ENCODE results near the gene COMMD6. TPM values are rescaled to one million over a fixed set of nuclear protein-coding genes. Genes with fewer than 3 reads are reported as not detected.

COMMD6 gene
- total RNA-seq, 4 donors from 2014 or later = 17.0 to 29.4 (median 20.4) TPM

- in situ Hi-C loops (cut with MboI; ENCODE audit: low sequenced_read_pairs in 4 of 4) = no loop called here
- no peak for ATAC-seq
- DNase-seq = no peak
- Histone ChIP-seq H3K9me3 (no peaks in the 10 kb centered on the region), H3K4me3 (no peak overlapping the region), H3K4me1 (peaks cover 26 to 30% of the 10 kb centered on the region in 2 donors), H3K27me3 (no peaks in the 10 kb centered on the region), H3K36me3 (peaks cover 0 to 26% of the 10 kb centered on the region in 2 donors), H3K27ac (no peak overlapping the region)
- intact Hi-C loops (cut with DNase I; ENCODE audit: low total_unique reads) = no loop called here
- TF ChIP-seq POLR2A (IDR thresholded peaks at IDR 0.05) = no peak
- TF ChIP-seq, protein P1, sequence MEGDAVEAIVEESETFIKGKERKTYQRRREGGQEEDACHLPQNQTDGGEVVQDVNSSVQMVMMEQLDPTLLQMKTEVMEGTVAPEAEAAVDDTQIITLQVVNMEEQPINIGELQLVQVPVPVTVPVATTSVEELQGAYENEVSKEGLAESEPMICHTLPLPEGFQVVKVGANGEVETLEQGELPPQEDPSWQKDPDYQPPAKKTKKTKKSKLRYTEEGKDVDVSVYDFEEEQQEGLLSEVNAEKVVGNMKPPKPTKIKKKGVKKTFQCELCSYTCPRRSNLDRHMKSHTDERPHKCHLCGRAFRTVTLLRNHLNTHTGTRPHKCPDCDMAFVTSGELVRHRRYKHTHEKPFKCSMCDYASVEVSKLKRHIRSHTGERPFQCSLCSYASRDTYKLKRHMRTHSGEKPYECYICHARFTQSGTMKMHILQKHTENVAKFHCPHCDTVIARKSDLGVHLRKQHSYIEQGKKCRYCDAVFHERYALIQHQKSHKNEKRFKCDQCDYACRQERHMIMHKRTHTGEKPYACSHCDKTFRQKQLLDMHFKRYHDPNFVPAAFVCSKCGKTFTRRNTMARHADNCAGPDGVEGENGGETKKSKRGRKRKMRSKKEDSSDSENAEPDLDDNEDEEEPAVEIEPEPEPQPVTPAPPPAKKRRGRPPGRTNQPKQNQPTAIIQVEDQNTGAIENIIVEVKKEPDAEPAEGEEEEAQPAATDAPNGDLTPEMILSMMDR (IDR thresholded peaks at IDR 0.05 in 4 of 5, conservative IDR thresholded peaks at IDR 0.05 in 1 of 5) = no peak
Measured at GRCh38 chr13:75556961-75557360, 19.3 kb upstream of the COMMD6 start.

DNA sequence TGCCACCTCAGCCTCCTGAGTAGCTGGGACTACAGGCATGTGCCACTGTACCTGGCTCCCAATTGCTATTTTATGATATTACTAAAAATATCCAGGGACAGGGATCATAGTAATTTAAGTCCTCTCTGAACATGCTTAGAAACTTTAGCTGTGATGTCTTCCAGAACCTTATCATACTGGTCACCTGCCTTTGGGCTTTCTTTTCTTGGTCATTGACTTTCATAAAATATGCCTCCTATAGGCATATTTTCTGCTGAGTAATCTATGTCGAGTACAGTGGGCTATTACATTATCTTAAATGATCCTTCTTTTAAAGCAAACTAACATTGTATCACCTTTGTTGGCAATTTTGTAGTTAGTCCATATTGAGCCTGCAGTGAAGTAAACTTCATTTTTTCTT lies 18.2 kb upstream of the COMMD6 start:
- Histone ChIP-seq H3K36me3 (peaks cover 0 to 22% of the 10 kb centered on the region in 2 donors), H3K27ac (peak overlapping the region; percentile 44 to 71 (median 56)), H3K4me1 (peaks cover 36 to 40% of the 10 kb centered on the region in 2 donors), H3K4me3 (no peak overlapping the region), H3K9me3 (no peaks in the 10 kb centered on the region), H3K27me3 (no peaks in the 10 kb centered on the region)
- in situ Hi-C loops (cut with MboI; ENCODE audit: low sequenced_read_pairs in 4 of 4) = no loop called here
- no peak for DNase-seq
- intact Hi-C loops (cut with DNase I; ENCODE audit: low total_unique reads) = no loop called here
- peak; percentile 61 to 63 for ATAC-seq
- TF ChIP-seq POLR2A (IDR thresholded peaks at IDR 0.05) = no peak
- TF ChIP-seq, protein P1 (IDR thresholded peaks at IDR 0.05 in 4 of 5, conservative IDR thresholded peaks at IDR 0.05 in 1 of 5) = no peak

GRCh38 chr13:75554981-75555380 lies 17.3 kb upstream of the COMMD6 start:
- no peak overlapping the region for H3K4me3 ChIP-seq
- DNase-seq = no peak
- intact Hi-C loops (cut with DNase I; ENCODE audit: low total_unique reads) (no loop called here), in situ Hi-C loops (cut with MboI; ENCODE audit: low sequenced_read_pairs in 4 of 4) (no loop called here)
- peaks cover 0 to 16% of the 10 kb centered on the region in 2 donors for H3K36me3 ChIP-seq
- no peaks in the 10 kb centered on the region for H3K9me3 ChIP-seq
- H3K27me3 ChIP-seq = no peaks in the 10 kb centered on the region
- TF ChIP-seq POLR2A (IDR thresholded peaks at IDR 0.05) = no peak
- TF ChIP-seq, protein P1 (IDR thresholded peaks at IDR 0.05 in 4 of 5, conservative IDR thresholded peaks at IDR 0.05 in 1 of 5) = no peak
- H3K27ac ChIP-seq = peak overlapping the region in 2 of 4 donors; percentile 63 to 71
- peaks cover 45 to 47% of the 10 kb centered on the region in 2 donors for H3K4me1 ChIP-seq
- no peak for ATAC-seq

DNA sequence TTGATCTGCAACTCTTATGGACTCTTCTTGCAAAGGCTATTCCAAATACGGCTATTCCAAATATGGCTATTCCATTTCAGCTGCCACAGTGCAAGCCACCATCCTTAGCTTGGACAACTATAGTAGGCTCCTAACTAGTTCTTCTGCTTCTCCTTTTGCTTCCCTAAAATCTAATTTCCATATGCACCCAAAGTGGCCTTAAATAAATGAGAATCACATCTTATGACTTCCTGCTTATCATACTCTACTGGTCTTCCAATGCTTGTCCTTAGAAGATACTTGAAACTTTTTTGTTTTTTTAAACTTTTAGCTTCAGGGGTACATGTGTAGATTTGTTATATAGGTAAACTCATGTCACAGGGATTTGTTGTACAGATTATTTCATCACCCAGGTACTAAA lies 16.8 kb upstream of the COMMD6 start:
- Histone ChIP-seq H3K27ac (no peak overlapping the region), H3K4me1 (peaks cover 46 to 47% of the 10 kb centered on the region in 2 donors), H3K27me3 (no peaks in the 10 kb centered on the region), H3K4me3 (no peak overlapping the region), H3K36me3 (peaks cover 0 to 16% of the 10 kb centered on the region in 2 donors), H3K9me3 (no peaks in the 10 kb centered on the region)
- TF ChIP-seq, protein P1 (IDR thresholded peaks at IDR 0.05 in 4 of 5, conservative IDR thresholded peaks at IDR 0.05 in 1 of 5) = no peak
- no peak for TF ChIP-seq POLR2A (IDR thresholded peaks at IDR 0.05)
- in situ Hi-C loops (cut with MboI; ENCODE audit: low sequenced_read_pairs in 4 of 4) (no loop called here), intact Hi-C loops (cut with DNase I; ENCODE audit: low total_unique reads) (no loop called here)
- ATAC-seq = no peak
- no peak for DNase-seq

- intact Hi-C loops (cut with DNase I; ENCODE audit: low total_unique reads) = no loop called here
- no peaks in the 10 kb centered on the region for H3K27me3 ChIP-seq
- TF ChIP-seq, protein P1 (IDR thresholded peaks at IDR 0.05 in 4 of 5, conservative IDR thresholded peaks at IDR 0.05 in 1 of 5) = no peak
- no peak for TF ChIP-seq POLR2A (IDR thresholded peaks at IDR 0.05)
- peak overlapping the region; percentile 79 to 95 (median 94) for H3K27ac ChIP-seq
- H3K4me3 ChIP-seq = peak overlapping the region; percentile 82 to 98 (median 96)
- in situ Hi-C loops (cut with MboI; ENCODE audit: low sequenced_read_pairs in 4 of 4) = no loop called here
- H3K36me3 ChIP-seq = peaks cover 0 to 16% of the 10 kb centered on the region in 2 donors
- no peak for ATAC-seq
- no peak for DNase-seq
- H3K9me3 ChIP-seq = no peaks in the 10 kb centered on the region
- H3K4me1 ChIP-seq = peaks cover 29 to 36% of the 10 kb centered on the region in 2 donors
Measured at GRCh38 chr13:75550159-75550567, 12.5 kb upstream of the COMMD6 start.

All from gastrocnemius medialis (tissue), 4 donors.